ENCODE measurements around the gene HS1BP3. TPM values are rescaled to one million over a fixed set of nuclear protein-coding genes. Genes with fewer than 3 reads are reported as not detected.

The HS1BP3 gene
- total RNA-seq, 5 donors from 2014 or later (not counting 1 experiment from before 2014, with no cell fraction given): 11.1 to 20.7 (median 17.2) TPM

DNA sequence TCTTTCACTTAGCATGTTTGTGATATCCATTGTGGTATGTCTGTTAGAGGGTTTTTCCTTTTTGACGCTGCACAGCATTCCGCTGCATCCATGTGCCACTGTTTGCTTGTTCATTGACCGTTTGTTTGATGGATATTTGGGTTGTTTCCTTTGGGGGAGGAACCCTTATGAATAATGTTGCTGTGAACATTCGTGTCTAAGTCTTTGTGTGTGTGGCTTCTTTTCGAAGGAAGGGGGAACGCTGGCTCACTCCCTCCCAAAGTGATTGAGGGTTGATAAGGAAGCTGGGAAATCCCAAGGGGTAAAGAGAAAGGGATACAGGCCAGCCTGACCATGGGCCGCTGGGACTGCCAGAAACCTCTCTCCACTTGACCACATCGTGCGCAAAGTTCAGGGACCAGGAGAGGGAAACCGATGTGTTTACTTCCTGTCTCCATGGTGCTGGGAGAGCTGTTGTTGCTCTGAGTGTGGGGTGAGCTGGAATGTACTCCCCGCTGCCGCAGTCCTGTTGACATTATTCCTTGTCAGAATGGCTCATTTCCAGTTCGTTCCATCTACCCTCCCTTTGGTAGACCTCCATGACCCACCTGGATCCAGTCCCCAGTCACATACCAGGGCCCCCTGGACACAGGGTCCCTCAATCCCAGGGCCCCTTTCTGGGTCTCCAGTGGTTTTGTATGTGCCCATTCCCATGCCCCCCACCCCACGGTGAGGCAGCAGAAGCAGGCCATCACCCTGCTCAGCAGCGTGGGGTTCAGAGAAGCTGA lies 39.6 kb downstream of the HS1BP3 start:
- Mint-ChIP-seq H3K4me1 (no peaks in the 10 kb centered on the region), H3K4me3 (no peak overlapping the region), H3K36me3 (peaks cover 17% of the 10 kb centered on the region), H3K27ac (no peak overlapping the region), H3K27me3 (peaks cover 0 to 1% of the 10 kb centered on the region in 2 donors), H3K9me3 (peaks cover 0 to 12% (median 6%) of the 10 kb centered on the region in 3 donors)
- H3K9me3 ChIP-seq: no peaks in the 10 kb centered on the region
- H3K27me3 ChIP-seq (replicated peaks in 1 of 2; ENCODE audit: control insufficient read depth in 2 of 2, extremely low read depth in 1 of 2, insufficient read depth in 2 of 2, low read length in 1 of 2): no peaks in the 10 kb centered on the region
- WGBS (ENCODE audit: insufficient coverage): 100% methylated on average over 1 of the region's 15 CpGs
- H3K27ac ChIP-seq (ENCODE audit: low read length): no peak overlapping the region
- H3K36me3 ChIP-seq (ENCODE audit: control insufficient read depth in 2 of 2, extremely low read depth in 1 of 2, insufficient read depth in 1 of 2, low read length in 1 of 2): no peaks in the 10 kb centered on the region
- H3K4me1 ChIP-seq (ENCODE audit: control insufficient read depth in 1 of 2, extremely low read depth in 1 of 2, insufficient read depth in 2 of 2, low read length in 2 of 2): no peaks in the 10 kb centered on the region
- no peak for DNase-seq
- no peak for ATAC-seq (replicated peaks in 1 of 4)
- H3K4me3 ChIP-seq (ENCODE audit: control insufficient read depth in 1 of 2, extremely low read depth in 1 of 2, low read length in 1 of 2): no peak overlapping the region
- ChIA-PET POLR2A (no interaction called here), CTCF (no interaction called here)

DNA sequence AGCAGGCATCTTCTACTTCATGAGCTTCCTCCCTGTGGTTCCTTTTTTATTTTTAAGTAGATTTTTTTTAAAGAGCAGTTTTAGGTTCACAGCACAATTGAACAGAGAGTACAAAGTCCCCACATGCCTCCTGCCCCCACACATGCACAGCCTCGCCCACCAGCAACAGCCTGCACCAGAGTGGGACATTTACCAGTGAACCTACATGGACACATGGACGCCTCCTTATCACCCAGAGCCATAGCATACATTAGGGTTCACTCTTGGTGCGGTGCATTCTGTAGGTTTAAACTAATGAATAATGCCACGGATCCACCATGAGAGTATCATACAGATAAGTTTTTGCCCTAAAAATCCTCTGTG lies 40.9 kb downstream of the HS1BP3 start:
- peaks cover 20% of the 10 kb centered on the region for H3K36me3 Mint-ChIP-seq
- no peak overlapping the region for H3K27ac ChIP-seq (ENCODE audit: low read length)
- H3K4me1 Mint-ChIP-seq: no peaks in the 10 kb centered on the region
- ChIA-PET CTCF (interaction anchor here in 1 of 2 donors (0.6 kb wide), 1 partner anchor 200 kb away, joined by 3 read pairs; no protein-coding TSS in a partner anchor), POLR2A (no interaction called here)
- no peaks in the 10 kb centered on the region for H3K9me3 ChIP-seq
- H3K4me3 Mint-ChIP-seq: no peak overlapping the region
- no peak overlapping the region for H3K27ac Mint-ChIP-seq
- no peak for DNase-seq
- H3K4me3 ChIP-seq (ENCODE audit: control insufficient read depth in 1 of 2, extremely low read depth in 1 of 2, low read length in 1 of 2): no peak overlapping the region
- peaks cover 0 to 12% (median 6%) of the 10 kb centered on the region in 3 donors for H3K9me3 Mint-ChIP-seq
- ATAC-seq (replicated peaks in 1 of 4): no peak
- no peaks in the 10 kb centered on the region for H3K27me3 ChIP-seq (replicated peaks in 1 of 2; ENCODE audit: control insufficient read depth in 2 of 2, extremely low read depth in 1 of 2, insufficient read depth in 2 of 2, low read length in 1 of 2)
- WGBS (ENCODE audit: insufficient coverage): 100% methylated on average over 1 of the region's 4 CpGs
- H3K36me3 ChIP-seq (ENCODE audit: control insufficient read depth in 2 of 2, extremely low read depth in 1 of 2, insufficient read depth in 1 of 2, low read length in 1 of 2): no peaks in the 10 kb centered on the region
- H3K27me3 Mint-ChIP-seq: peaks cover 0 to 1% of the 10 kb centered on the region in 2 donors
- no peaks in the 10 kb centered on the region for H3K4me1 ChIP-seq (ENCODE audit: control insufficient read depth in 1 of 2, extremely low read depth in 1 of 2, insufficient read depth in 2 of 2, low read length in 2 of 2)

DNA sequence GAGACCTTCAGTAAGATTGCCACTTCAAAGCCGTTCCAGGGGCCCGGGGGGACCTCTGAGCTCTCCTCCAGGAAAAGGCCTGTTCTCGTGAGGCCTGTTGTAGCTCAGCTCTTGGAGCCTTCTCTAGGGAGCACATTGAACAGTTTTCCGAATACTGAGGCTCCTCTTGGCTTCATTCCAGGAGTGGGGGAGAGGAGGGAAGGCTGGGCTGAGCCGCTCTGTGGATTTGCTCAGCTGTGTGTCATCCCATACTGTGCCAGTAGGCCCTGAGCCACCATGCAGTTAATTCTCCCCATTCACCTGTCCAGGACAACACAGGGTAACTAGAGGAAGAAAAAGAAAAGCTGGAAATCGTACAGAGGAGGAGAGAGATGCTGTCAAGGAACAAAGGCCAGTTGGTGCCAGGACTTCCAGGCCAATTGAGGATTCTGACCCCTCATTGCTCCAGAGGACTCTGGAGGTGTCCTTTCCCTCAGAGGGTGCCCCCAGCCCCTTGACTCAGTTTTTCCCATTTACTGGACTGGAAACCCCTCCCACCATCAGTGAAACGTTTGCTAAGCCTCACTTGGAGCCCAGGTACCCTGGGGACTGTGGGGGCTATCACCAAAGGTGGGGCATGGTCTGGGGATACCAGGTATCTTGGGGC lies 41.4 kb downstream of the HS1BP3 start:
- ChIA-PET POLR2A (no interaction called here), CTCF (interaction anchor here in 1 of 2 donors (0.6 kb wide), 1 partner anchor 200 kb away, joined by 3 read pairs; no protein-coding TSS in a partner anchor)
- H3K4me1 ChIP-seq (ENCODE audit: control insufficient read depth in 1 of 2, extremely low read depth in 1 of 2, insufficient read depth in 2 of 2, low read length in 2 of 2): no peaks in the 10 kb centered on the region
- 95% methylated on average over 3 of the region's 7 CpGs for WGBS (ENCODE audit: insufficient coverage)
- ATAC-seq (replicated peaks in 1 of 4) (no peak), DNase-seq (no peak)
- no peaks in the 10 kb centered on the region for H3K9me3 ChIP-seq
- H3K4me1 Mint-ChIP-seq: no peaks in the 10 kb centered on the region
- no peaks in the 10 kb centered on the region for H3K27me3 ChIP-seq (replicated peaks in 1 of 2; ENCODE audit: control insufficient read depth in 2 of 2, extremely low read depth in 1 of 2, insufficient read depth in 2 of 2, low read length in 1 of 2)
- H3K27me3 Mint-ChIP-seq: peaks cover 0 to 1% of the 10 kb centered on the region in 2 donors
- H3K36me3 Mint-ChIP-seq: peaks cover 20% of the 10 kb centered on the region
- H3K27ac Mint-ChIP-seq: no peak overlapping the region
- no peaks in the 10 kb centered on the region for H3K36me3 ChIP-seq (ENCODE audit: control insufficient read depth in 2 of 2, extremely low read depth in 1 of 2, insufficient read depth in 1 of 2, low read length in 1 of 2)
- H3K4me3 ChIP-seq (ENCODE audit: control insufficient read depth in 1 of 2, extremely low read depth in 1 of 2, low read length in 1 of 2): no peak overlapping the region
- no peak overlapping the region for H3K27ac ChIP-seq (ENCODE audit: low read length)
- peaks cover 0 to 12% (median 6%) of the 10 kb centered on the region in 3 donors for H3K9me3 Mint-ChIP-seq
- no peak overlapping the region for H3K4me3 Mint-ChIP-seq

DNA sequence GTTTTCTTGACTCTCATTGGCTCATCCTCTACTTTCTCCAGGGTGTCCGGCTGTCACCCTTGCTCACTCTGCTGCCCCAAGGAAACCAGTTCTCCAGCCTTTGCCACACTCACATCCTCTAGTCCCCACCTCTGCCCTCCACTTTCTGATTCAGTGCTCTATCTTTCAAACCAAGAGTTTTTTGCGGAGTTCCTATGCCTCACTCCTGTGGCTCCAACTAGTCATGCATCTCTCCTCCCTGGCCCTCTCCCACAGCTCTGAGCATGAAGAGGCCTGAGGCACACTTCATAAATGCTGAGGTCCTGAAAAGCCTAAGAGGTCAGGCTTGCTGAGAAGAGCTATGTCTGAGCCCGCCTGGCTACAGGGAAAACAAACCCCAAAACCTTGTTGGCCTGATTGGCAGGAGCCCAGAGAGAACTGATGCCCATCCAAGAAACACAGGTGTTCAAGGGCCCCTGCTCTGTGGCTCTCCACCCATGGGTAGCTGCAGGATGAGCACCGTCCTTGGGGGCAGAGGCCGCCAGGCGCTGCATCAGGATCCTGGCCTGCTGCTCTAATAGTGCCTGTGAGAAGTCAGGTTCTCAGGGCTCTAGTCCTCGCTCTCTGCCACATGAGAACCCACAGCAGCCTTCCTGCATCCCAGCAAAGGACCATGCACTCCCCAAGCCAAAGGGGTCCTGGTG lies 42.1 kb downstream of the HS1BP3 start:
- Mint-ChIP-seq H3K9me3 (peaks cover 0 to 12% (median 6%) of the 10 kb centered on the region in 3 donors), H3K27ac (no peak overlapping the region), H3K36me3 (peaks cover 20% of the 10 kb centered on the region), H3K27me3 (peaks cover 0 to 1% of the 10 kb centered on the region in 2 donors), H3K4me1 (no peaks in the 10 kb centered on the region), H3K4me3 (no peak overlapping the region)
- Histone ChIP-seq H3K4me3 (ENCODE audit: control insufficient read depth in 1 of 2, extremely low read depth in 1 of 2, low read length in 1 of 2) (no peak overlapping the region), H3K27ac (ENCODE audit: low read length) (no peak overlapping the region), H3K36me3 (ENCODE audit: control insufficient read depth in 2 of 2, extremely low read depth in 1 of 2, insufficient read depth in 1 of 2, low read length in 1 of 2) (no peaks in the 10 kb centered on the region), H3K27me3 (replicated peaks in 1 of 2; ENCODE audit: control insufficient read depth in 2 of 2, extremely low read depth in 1 of 2, insufficient read depth in 2 of 2, low read length in 1 of 2) (no peaks in the 10 kb centered on the region), H3K9me3 (no peaks in the 10 kb centered on the region), H3K4me1 (ENCODE audit: control insufficient read depth in 1 of 2, extremely low read depth in 1 of 2, insufficient read depth in 2 of 2, low read length in 2 of 2) (no peaks in the 10 kb centered on the region)
- 90% methylated on average over 6 of the region's 7 CpGs for WGBS (ENCODE audit: insufficient coverage)
- DNase-seq (no peak), ATAC-seq (replicated peaks in 1 of 4) (no peak)
- ChIA-PET CTCF (no interaction called here), POLR2A (no interaction called here)

DNA sequence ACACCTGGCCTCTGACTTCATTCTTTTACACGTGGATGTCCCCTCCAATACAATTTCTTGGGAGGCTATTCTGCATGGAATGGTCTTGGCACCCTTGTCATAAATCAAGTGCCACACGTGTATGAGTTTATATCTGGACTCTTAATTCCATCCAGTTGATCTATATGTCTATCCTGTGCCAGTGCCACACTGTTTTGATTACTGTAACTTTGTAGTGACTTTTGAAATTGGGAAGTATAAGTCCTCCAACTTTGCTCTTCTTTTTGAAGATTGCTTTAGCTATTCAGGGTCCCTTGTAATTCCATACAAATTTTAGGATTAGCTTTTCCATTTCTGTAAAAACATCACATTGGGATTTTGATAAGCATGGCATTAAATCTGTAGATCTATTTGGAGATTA lies 43.5 kb downstream of the HS1BP3 start:
- H3K4me3 Mint-ChIP-seq: no peak overlapping the region
- ChIA-PET POLR2A (no interaction called here), CTCF (no interaction called here)
- Histone ChIP-seq H3K4me1 (ENCODE audit: control insufficient read depth in 1 of 2, extremely low read depth in 1 of 2, insufficient read depth in 2 of 2, low read length in 2 of 2) (no peaks in the 10 kb centered on the region), H3K36me3 (ENCODE audit: control insufficient read depth in 2 of 2, extremely low read depth in 1 of 2, insufficient read depth in 1 of 2, low read length in 1 of 2) (no peaks in the 10 kb centered on the region), H3K27ac (ENCODE audit: low read length) (no peak overlapping the region), H3K4me3 (ENCODE audit: control insufficient read depth in 1 of 2, extremely low read depth in 1 of 2, low read length in 1 of 2) (no peak overlapping the region), H3K9me3 (no peaks in the 10 kb centered on the region), H3K27me3 (replicated peaks in 1 of 2; ENCODE audit: control insufficient read depth in 2 of 2, extremely low read depth in 1 of 2, insufficient read depth in 2 of 2, low read length in 1 of 2) (no peaks in the 10 kb centered on the region)
- WGBS (ENCODE audit: insufficient coverage): 100% methylated on average over 1 of the region's 2 CpGs
- DNase-seq: no peak
- peaks cover 17% of the 10 kb centered on the region for H3K36me3 Mint-ChIP-seq
- H3K4me1 Mint-ChIP-seq: no peaks in the 10 kb centered on the region
- H3K27me3 Mint-ChIP-seq: peaks cover 0 to 1% of the 10 kb centered on the region in 2 donors
- ATAC-seq (replicated peaks in 1 of 4): no peak
- H3K27ac Mint-ChIP-seq: no peak overlapping the region
- H3K9me3 Mint-ChIP-seq: peaks cover 0 to 12% (median 6%) of the 10 kb centered on the region in 3 donors

DNA sequence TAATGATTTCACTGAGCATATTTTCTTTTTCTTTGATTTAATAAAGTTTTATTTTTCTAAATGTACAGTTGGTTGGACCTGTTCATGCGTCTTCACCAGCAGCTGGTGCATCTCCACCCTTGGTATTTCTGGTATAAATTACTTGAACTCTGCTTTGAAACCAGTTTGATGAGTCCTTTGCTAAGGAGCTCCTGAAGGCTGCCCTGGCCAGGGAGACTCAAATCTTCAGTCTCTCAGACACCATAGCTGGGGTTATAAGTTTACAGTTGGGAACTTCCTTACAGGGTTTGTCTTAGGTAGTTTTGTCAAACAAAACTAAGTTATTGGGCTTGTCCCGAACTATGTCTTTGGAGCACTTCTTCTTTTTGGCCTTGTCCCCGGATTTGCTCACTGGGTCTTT lies 44.7 kb downstream of the HS1BP3 start:
- H3K4me3 Mint-ChIP-seq: no peak overlapping the region
- ChIA-PET POLR2A (interaction anchor here in 1 of 2 donors (0.6 kb wide), 1 partner anchor 234 kb away, joined by 3 read pairs; no protein-coding TSS in a partner anchor), CTCF (no interaction called here)
- H3K27me3 Mint-ChIP-seq: peaks cover 0 to 1% of the 10 kb centered on the region in 2 donors
- H3K4me1 ChIP-seq (ENCODE audit: control insufficient read depth in 1 of 2, extremely low read depth in 1 of 2, insufficient read depth in 2 of 2, low read length in 2 of 2): no peaks in the 10 kb centered on the region
- no peaks in the 10 kb centered on the region for H3K36me3 ChIP-seq (ENCODE audit: control insufficient read depth in 2 of 2, extremely low read depth in 1 of 2, insufficient read depth in 1 of 2, low read length in 1 of 2)
- DNase-seq (no peak), ATAC-seq (replicated peaks in 1 of 4) (no peak)
- no peaks in the 10 kb centered on the region for H3K4me1 Mint-ChIP-seq
- no peaks in the 10 kb centered on the region for H3K9me3 ChIP-seq
- peaks cover 0 to 12% (median 6%) of the 10 kb centered on the region in 3 donors for H3K9me3 Mint-ChIP-seq
- WGBS (ENCODE audit: insufficient coverage): 50% methylated on average over 2 of the region's 3 CpGs
- H3K27ac Mint-ChIP-seq: no peak overlapping the region
- H3K27me3 ChIP-seq (replicated peaks in 1 of 2; ENCODE audit: control insufficient read depth in 2 of 2, extremely low read depth in 1 of 2, insufficient read depth in 2 of 2, low read length in 1 of 2): no peaks in the 10 kb centered on the region
- no peak overlapping the region for H3K4me3 ChIP-seq (ENCODE audit: control insufficient read depth in 1 of 2, extremely low read depth in 1 of 2, low read length in 1 of 2)
- peaks cover 17% of the 10 kb centered on the region for H3K36me3 Mint-ChIP-seq
- H3K27ac ChIP-seq (ENCODE audit: low read length): no peak overlapping the region

All from T-cell (primary cell).